GM20431 (cell line): ENCODE results near the gene CAMSAP1.

Experiments used
- in situ Hi-C: fragments of 300-500 bp; cut with MseI, MboI; formaldehyde crosslinking; loops from one replicate; pipeline ENCODE4 v1.15.0; 2020; ENCODE audit warnings: low sequenced_read_pairs; ENCODE audit not compliant: unreplicated experiment

CAMSAP1 gene

DNA sequence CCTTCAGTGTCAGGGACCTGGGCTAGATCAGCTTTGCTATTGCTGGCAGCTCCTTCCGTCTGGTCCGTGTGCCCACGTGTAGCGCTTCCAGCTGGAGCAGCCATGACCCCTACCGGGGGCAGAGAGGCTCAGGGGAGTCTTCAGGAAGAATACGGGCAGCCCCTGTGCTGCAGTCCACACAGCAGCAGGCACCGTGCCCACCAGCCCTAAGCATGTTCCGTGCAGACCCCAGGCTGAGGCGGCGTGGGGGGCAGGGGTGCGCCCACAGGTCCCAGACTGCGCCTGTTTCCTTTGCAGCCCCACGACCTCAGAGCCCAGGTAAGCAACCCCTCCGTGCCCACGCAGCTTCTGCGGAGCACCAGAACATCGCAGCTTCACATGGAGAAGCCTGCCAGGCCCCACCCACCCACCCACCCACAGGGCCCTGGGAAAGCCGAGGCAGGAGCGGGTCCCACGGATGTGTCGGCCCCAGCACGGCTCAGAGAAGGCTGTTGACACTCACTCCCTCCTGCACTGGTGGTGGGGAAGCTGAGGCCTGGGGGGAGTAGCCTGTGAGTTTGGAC lies 122.3 kb downstream of the CAMSAP1 start:
- in situ Hi-C loops: no loop called here

DNA sequence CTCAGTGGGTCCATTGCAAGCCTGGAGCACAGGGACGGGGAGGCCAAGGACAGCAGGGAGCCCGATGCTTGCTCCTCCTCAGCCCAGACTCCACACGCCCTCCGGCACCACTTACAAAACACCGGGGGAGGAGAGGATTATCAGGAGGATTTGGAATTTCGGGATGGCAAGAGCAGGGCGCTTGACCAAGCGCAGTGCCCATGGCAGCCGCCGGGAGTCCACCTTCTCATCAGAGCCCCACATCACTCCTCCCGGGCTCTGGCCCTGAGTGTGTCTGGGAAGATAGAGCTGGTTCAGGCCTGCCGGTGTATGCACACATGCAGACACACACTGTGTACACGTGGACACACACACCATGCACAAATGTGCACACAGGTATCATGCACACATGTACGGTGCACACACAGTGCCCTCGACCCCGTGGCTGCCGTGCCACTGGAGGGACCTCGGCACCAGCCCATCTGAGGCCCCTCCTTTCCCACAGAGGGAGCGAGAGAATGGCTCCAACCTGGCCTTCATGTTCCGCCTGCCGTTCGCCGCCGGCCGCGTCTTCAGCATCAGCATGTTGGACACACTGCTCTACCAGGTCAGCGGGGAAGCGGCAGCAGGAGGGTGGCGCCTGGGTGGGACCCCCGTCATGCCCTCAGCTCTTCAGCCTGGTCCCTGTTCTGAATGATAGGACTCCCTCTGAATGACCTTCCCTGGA lies 123.7 kb downstream of the CAMSAP1 start:
- in situ Hi-C loops: no loop called here

- in situ Hi-C loops: no loop called here
Measured at GRCh38 chr9:135782946-135783345, 124.4 kb downstream of the CAMSAP1 start.

GRCh38 chr9:135780626-135781025 lies 126.7 kb downstream of the CAMSAP1 start:
- in situ Hi-C loops: no loop called here

GRCh38 chr9:135780086-135780485 lies 127.3 kb downstream of the CAMSAP1 start:
- in situ Hi-C loops: no loop called here

- in situ Hi-C loops: no loop called here
Measured at GRCh38 chr9:135779571-135779970, 127.8 kb downstream of the CAMSAP1 start.

- in situ Hi-C loops: no loop called here
Measured at GRCh38 chr9:135778421-135778820, 128.9 kb downstream of the CAMSAP1 start.

- in situ Hi-C loops: no loop called here
Measured at GRCh38 chr9:135777623-135778177, 129.6 kb downstream of the CAMSAP1 start.

DNA sequence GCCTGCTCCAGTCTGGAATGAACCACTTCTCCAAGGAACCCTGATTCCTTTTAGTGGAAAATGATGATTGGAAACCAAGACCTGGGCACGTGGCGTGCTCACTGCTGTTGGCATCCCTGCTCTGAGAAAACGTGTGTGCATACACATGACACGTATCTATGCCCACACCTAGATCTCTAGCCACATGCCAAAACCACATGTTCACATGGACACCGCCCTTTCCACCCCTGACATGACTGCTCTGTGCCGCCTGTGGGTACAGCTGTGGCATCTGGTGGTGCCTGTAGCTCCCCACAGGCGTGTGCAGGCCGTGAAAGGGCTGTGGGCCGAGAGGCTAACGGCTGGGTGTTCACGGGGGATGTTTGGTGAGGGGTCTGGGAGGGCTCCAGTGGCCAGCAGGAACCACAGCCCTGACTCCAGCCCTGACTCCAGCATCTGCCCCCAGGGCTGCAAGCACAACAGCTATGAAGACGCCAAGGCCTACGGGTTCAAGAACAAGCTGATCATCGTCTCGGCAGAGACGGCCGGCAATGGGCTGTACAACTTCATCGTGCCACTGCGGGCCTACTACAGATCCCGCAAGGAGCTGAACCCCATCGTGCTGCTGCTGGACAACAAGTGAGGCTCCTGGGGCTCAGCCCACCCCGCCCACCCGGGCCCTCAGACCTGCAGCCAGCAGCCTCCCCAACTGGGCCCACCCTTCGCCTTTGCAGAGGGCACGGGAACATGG lies 130.3 kb downstream of the CAMSAP1 start:
- in situ Hi-C loops: no loop called here

DNA sequence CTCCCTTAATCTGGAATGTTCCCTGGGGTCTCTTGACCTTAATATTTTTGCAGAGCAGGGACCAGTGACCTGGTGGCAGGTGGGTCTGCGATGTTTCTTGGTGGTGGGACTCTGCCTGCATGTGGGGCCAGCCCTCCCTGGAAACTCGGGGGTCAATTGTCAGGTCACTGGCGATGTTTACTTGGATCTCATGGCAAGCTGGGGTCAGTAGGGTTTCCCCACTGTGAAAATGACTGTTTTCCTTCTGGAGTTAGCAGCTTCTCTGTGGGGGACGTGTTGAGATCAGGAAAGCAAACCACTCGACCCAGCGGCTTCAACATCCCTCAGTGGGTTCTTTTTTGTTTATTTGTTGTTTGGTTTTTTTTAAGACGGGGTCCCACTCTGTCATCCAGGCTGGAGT lies 131.4 kb downstream of the CAMSAP1 start:
- in situ Hi-C loops: no loop called here

DNA sequence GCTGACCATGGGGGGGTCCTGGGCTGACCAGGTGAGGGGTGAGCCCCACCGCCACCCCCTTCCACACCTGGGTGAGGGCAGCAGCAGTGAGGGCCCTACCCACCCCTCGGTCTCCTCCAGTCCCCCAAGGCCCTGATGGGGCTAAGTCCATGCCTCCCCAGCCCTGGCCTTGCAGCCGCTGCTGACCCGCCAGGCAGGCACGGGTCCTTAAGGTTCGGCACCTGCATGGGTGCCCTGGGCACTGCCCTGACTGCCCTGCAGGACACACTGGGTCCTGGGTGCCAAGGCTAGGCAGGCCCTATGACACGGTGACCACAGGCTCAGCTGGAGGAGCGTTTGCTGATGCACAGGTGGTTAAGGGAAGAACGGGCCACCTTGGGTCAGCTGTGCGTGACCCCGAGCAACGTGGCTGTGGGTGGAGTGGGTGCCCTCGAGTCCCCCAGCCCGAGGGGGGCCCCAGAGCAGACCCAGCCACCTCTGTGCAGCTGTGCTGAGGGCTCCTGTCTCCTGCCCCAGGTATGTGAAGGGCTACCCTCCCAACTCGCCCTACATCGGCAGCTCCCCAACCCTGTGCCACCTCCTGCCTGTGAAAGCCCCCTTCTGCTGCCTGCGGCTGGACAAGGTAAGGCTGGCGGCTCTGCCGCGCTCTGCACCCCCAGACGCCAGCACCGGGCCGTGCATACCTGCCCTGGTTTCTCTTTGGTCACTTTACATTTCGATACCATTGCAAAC lies 132.4 kb downstream of the CAMSAP1 start:
- in situ Hi-C loops: no loop called here

DNA sequence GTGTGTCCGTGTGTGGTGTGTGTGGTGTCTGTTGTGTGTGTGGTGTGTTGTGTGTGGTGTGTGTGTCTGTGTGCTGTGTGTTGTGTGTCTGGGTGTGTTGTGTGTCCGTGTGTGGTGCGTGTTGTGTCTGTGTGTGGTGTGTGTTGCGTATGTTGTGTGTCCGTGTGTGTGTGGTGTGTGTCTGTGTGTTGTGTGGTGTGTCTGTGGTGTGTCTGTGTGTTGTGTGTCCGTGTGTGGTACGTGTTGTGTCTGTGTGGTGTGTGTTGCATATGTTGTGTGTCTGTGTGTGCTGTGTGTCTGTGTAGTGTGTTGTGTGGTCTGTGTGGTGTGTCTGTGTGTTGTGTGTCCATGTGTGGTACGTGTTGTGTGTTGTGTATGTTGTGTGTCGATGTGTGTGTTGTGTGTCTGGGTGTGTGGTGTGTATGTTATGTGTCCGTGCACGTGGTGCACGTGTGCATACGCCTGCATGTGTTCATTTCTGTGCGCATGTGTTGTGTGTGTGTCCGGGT lies 133.1 kb downstream of the CAMSAP1 start:
- in situ Hi-C loops: no loop called here

- in situ Hi-C loops: no loop called here
Measured at GRCh38 chr9:135773530-135774238, 133.7 kb downstream of the CAMSAP1 start.

DNA sequence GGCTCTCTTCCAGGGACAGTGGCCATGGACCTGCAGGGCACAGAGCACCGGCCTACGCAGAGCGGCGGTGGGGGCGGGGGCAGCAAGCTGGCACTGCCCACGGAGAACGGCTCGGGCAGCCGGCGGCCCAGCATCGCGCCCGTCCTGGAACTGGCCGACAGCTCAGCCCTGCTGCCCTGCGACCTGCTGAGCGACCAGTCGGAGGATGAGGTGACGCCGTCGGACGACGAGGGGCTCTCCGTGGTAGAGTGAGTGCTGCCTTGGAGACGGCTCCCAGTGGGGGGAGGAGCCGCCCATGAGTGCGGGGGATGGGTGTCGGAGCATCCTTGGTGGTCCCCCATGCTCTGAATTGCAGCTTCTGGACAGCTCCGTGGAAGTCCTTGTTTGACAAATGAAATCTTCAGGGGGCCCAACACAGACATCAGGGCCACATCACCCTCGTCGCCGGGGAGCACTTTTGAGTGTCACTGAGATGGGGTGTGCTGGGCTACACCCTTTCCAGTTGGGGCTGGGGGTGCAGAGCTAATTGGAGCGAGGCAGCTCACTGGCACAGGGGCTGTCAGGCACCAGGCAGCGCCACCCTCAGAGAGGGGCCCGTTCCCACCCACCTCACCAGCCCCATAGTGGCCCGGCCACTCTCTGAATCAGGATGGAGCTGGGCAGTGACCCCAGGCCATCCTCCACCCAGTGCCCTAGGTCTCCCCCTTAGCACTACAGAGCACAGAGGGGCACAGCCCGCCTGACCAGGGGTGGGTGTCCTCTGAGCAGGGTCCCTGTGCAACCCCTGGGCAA lies 134.4 kb downstream of the CAMSAP1 start:
- in situ Hi-C loops: no loop called here

GRCh38 chr9:135772056-135772646 lies 135.2 kb downstream of the CAMSAP1 start:
- in situ Hi-C loops: no loop called here

GRCh38 chr9:135771401-135772051 lies 135.8 kb downstream of the CAMSAP1 start:
- in situ Hi-C loops: no loop called here

- in situ Hi-C loops: no loop called here
Measured at GRCh38 chr9:135770771-135771170, 136.6 kb downstream of the CAMSAP1 start.

DNA sequence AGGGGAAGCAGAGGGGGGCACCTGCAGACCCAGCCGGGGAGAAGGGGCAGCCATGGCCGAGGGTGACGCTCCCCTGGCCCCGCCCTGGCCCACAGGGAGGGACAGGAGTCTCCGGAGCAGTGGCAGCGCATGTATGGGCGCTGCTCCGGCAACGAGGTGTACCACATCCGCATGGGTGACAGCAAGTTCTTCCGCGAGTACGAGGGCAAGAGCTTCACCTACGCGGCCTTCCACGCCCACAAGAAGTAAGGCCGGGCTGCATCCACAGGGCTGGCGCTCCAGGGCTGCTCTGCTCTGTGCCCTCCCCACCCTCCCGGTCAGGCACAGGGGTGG lies 137.2 kb downstream of the CAMSAP1 start:
- in situ Hi-C loops: no loop called here
